Gastrocnemius medialis (tissue), 4 donors: ENCODE data around the gene MICAL1. TPM values are rescaled to one million over a fixed set of nuclear protein-coding genes. Genes with fewer than 3 reads are reported as not detected.

Source experiments
- total RNA-seq, 4 donors: library from RNA; depleted of rRNA; stranded (reverse); fragments of >200 nt; gene quantifications; one replicate each; pipeline versions ENCODE4 v1.1.0 to v1.2.3, GENCODE V29; 2016

Gene MICAL1
- total RNA-seq, 4 donors from 2014 or later, result 6.0 to 11.6 (median 8.0) TPM

Other genes starting within 250 kb of the MICAL1 start
- gene CD164, start 73.3 kb downstream of the MICAL1 start, total RNA-seq, result 100 to 1,000 TPM in 3 of 4 donors, 10 to 100 TPM in 1; 50.1 to 134 (median 117) TPM
- 1 to 10 TPM in 3 of 4 donors, under 1 TPM in 1; 0.64 to 2.9 (median 1.3) TPM for gene PPIL6, start 15.1 kb downstream of the MICAL1 start, total RNA-seq
- gene SMPD2, start 15.0 kb downstream of the MICAL1 start, total RNA-seq, result 1 to 10 TPM; 3.9 to 7.7 (median 5.9) TPM
- 10 to 100 TPM in 1 of 4 donors, 1 to 10 TPM in 3; 3.7 to 10.5 (median 6.1) TPM for gene ZBTB24, start 27.4 kb upstream of the MICAL1 start, total RNA-seq
- gene AK9, start 235.4 kb upstream of the MICAL1 start, total RNA-seq, result 1 to 10 TPM; 3.9 to 8.2 (median 7.1) TPM
- 10 to 100 TPM in 1 of 4 donors, 1 to 10 TPM in 3; 5.3 to 11.8 (median 9.1) TPM for gene FIG4, start 235.5 kb upstream of the MICAL1 start, total RNA-seq